Dendritic cell treated with granulocyte-macrophage colony-stimulating factor and Interleukin-4, amounts not matched to agents 40 ng/mL and 50 ng/mL, for 4 days (primary cell): ENCODE data around the gene VWCE.
"Not testable (repeated sequence)": the region's sequence is repeated elsewhere in the genome, so short reads cannot be mapped to it uniquely, and the experiment has no call there.

Experiments
- H3K27ac Mint-ChIP-seq: one replicate; pipeline ENCODE4 v1.8.0; 2022; ENCODE audit warnings: mild to moderate bottlenecking, mixed read lengths
- H3K27me3 Mint-ChIP-seq: one replicate; pipeline ENCODE4 v1.8.0; 2022; ENCODE audit warnings: mild to moderate bottlenecking, mixed read lengths
- H3K36me3 Mint-ChIP-seq: one replicate; pipeline ENCODE4 v1.8.0; 2022; ENCODE audit warnings: low read depth, mixed read lengths
- H3K4me1 Mint-ChIP-seq: one replicate; pipeline ENCODE4 v1.8.0; 2022; ENCODE audit warnings: low read depth, mixed read lengths
- H3K4me3 Mint-ChIP-seq: one replicate; pipeline ENCODE4 v1.8.0; 2022; ENCODE audit warnings: mild to moderate bottlenecking, moderate library complexity, mixed read lengths
- H3K9me3 Mint-ChIP-seq: one replicate; pipeline ENCODE4 v1.8.0; 2022; ENCODE audit warnings: mixed read lengths
- intact Hi-C: fragments of 100-400 bp; cut with micrococcal nuclease; formaldehyde crosslinking; loops from one replicate; pipeline ENCODE4 v1.15.0; 2022

The VWCE gene

DNA sequence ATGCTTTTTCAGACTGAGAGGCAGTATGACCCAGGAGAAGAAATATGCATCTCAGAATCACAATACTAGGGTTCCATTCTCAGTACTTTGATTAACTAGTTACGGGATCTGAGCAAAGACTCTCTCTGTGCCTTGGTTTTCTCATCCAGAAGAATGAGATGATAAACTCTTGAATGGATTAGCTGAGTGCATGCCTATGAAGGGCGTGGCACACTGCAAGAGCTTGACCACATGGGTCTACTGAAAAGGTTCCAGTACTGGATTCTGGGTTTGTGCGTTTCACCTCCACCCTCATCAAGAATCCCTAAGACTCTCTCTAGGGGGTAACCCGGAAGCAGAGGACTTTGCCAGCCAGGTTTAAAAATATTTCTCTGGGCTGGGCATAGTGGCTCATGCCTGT is 28.5 kb downstream of the VWCE start:
- Mint-ChIP-seq H3K4me3 (no peak overlapping the region), H3K9me3 (no peaks in the 10 kb centered on the region), H3K4me1 (no peaks in the 10 kb centered on the region), H3K27ac (no peak overlapping the region), H3K27me3 (peaks cover 1% of the 10 kb centered on the region), H3K36me3 (no peaks in the 10 kb centered on the region)
- intact Hi-C loops: no loop called here

DNA sequence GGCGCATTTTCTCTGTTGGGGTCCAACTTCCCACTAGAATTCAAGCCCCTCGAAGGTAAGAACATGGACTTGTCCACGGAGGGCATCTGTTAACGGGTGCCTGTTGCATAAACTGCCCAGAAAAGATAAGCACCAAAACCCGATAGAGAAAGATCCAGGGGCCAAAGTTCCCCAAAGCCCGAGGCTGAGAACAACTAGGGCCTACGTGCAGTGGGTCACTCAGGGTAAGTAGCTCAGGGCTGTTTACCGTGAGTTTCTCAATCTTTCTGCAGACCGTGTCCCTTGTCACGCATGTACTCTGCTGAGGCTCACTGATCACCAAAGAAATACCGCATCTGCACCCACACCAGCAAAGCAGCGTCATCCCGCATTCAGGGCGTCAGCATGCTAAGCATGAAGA is 29.8 kb downstream of the VWCE start:
- Mint-ChIP-seq H3K9me3 (no peaks in the 10 kb centered on the region), H3K27me3 (peaks cover 1% of the 10 kb centered on the region), H3K4me3 (no peak overlapping the region), H3K27ac (no peak overlapping the region), H3K36me3 (no peaks in the 10 kb centered on the region), H3K4me1 (no peaks in the 10 kb centered on the region)
- intact Hi-C loops: no loop called here

DNA sequence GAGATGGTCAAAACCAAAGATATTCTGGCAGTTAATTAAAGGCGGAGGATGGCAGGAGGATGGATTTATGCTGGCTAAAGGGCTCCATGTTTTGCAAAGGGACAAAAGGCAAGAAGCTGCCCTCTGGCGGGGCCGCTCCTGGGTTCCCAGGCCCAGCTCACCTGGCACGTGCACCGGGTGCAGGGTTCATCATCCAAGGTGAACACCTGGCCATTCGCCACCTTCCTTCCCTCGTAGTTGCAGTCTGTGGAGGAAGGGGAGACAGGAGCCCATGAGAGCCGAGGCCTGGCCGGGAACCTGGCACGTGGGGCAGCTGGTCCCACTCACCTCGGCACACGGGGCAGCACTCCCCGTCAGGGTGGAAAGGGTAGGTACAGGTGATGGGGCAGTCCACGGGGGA is 30.3 kb downstream of the VWCE start:
- peaks cover 1% of the 10 kb centered on the region for H3K27me3 Mint-ChIP-seq
- no peak overlapping the region for H3K4me3 Mint-ChIP-seq
- H3K4me1 Mint-ChIP-seq: no peaks in the 10 kb centered on the region
- H3K27ac Mint-ChIP-seq: no peak overlapping the region
- intact Hi-C loops: no loop called here
- H3K9me3 Mint-ChIP-seq: no peaks in the 10 kb centered on the region
- H3K36me3 Mint-ChIP-seq: no peaks in the 10 kb centered on the region

DNA sequence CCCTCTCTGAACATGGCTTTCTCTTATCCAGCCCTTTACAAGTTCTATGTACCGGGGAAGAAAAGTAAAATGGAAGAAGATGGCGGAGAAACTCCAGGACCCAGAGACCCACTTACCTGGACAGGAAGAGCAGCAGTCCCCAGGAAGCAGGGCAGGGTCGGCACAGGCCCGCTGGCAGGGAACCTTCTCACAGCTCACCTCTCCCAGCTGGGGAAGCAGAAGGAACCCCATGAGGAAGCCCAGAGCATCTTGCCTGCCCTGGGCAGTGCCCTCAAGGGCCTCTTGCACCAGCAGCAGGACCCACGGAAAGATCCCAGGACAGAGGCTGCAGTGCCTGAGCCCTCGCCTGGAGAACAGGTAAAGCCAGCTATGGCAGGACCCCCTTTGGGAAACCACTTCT is 30.7 kb downstream of the VWCE start:
- Mint-ChIP-seq H3K9me3 (no peaks in the 10 kb centered on the region), H3K27ac (no peak overlapping the region), H3K4me1 (no peaks in the 10 kb centered on the region), H3K4me3 (no peak overlapping the region), H3K36me3 (no peaks in the 10 kb centered on the region), H3K27me3 (peaks cover 1% of the 10 kb centered on the region)
- intact Hi-C loops: no loop called here

DNA sequence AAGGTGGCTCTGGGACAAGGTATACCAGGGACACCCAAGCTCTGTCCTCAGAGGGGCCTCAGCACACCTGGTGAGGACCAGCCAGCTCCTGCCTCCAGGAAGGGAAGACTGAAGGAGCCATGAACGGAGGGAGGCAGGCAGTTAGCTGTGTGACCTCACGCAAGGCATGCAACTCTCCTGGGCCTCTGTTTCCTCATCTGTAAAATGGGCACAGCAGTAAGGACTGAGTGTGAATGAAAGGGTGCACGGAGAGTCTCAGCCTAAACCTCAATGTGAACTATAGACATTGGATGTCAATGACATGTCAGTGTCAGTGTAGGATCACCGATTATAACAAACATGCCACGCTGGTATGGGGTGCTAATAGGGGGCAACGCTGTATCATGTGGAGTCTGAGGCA is 35.8 kb downstream of the VWCE start:
- no peaks in the 10 kb centered on the region for H3K9me3 Mint-ChIP-seq
- intact Hi-C loops: loop anchor here (10.0 kb wide), 3 partner anchors 45 to 125 kb away; partner anchors contain the start of genes DDB1 and TKFC
- H3K27ac Mint-ChIP-seq: no peak overlapping the region
- H3K4me1 Mint-ChIP-seq: peaks cover 13% of the 10 kb centered on the region
- H3K4me3 Mint-ChIP-seq: no peak overlapping the region
- no peaks in the 10 kb centered on the region for H3K36me3 Mint-ChIP-seq
- peaks cover 1% of the 10 kb centered on the region for H3K27me3 Mint-ChIP-seq

DNA sequence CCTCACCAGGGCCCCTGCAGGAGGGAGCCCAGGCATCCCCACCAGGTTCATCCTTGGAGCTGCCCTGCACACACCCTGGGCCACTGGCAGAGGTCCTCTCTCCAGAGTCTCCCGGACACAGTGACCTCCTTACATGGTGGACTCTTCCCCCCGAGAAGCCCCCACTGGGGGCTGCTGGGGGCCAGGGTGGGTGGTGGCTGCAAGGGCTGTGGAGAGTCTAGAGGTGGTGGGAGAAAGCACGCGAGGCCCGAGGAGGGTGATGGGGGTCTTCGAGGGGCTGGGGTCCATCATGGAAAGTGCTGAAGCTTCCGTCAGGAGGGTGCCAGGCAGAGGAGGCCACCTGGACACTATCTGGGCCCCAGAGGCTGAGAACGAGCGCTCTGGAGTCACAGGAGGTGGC is 36.6 kb downstream of the VWCE start:
- Mint-ChIP-seq H3K36me3 (no peaks in the 10 kb centered on the region), H3K9me3 (no peaks in the 10 kb centered on the region), H3K4me1 (peaks cover 13% of the 10 kb centered on the region), H3K27ac (no peak overlapping the region), H3K27me3 (peaks cover 4% of the 10 kb centered on the region), H3K4me3 (no peak overlapping the region)
- intact Hi-C loops: loop anchor here (10.0 kb wide), 3 partner anchors 46 to 126 kb away; partner anchors contain the start of genes DDB1 and TKFC

DNA sequence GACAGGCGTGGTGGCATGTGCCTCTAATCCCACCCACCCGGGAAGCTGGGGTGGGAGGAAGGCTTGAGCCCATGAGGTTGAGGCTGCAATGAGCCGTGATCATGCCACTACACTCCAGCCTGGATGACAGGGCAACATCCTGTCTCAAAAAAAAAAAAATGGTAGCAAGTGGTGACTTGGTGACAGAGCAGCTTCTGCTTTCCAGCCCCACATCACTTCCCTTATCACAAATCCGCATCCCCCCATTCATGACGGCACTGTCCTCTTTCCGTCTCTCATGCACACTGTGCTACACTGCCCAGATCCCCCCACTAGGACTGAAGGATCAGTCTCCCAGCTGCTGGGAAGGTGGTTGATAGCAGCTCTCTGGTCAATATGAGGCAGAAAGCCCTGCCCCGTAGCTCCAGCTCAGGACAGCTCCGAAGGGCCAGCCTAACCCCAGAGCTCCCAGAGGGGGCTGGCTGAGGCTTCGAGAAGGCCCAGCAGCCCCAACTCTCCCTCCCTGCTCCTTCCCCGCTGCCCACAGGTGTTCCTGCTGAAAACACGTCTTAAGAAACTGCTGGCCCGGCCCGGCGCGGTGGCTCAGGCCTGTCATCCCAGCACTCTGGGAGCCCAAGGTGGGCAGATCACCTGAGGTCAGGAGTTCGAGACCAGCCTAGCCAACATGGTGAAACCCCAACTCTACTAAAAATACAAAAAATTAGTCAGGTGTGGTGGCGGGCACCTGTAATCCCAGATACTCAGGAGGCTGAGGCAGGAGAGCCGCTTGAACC is 38.2 kb downstream of the VWCE start:
- H3K9me3 Mint-ChIP-seq: no peaks in the 10 kb centered on the region
- peaks cover 4% of the 10 kb centered on the region for H3K27me3 Mint-ChIP-seq
- intact Hi-C loops: loop anchor here (10.0 kb wide), 3 partner anchors 48 to 128 kb away; partner anchors contain the start of genes DDB1 and TKFC
- H3K4me1 Mint-ChIP-seq: peaks cover 27% of the 10 kb centered on the region
- H3K36me3 Mint-ChIP-seq: no peaks in the 10 kb centered on the region
- no peak overlapping the region for H3K4me3 Mint-ChIP-seq
- peak overlapping the region; percentile 70 for H3K27ac Mint-ChIP-seq

DNA sequence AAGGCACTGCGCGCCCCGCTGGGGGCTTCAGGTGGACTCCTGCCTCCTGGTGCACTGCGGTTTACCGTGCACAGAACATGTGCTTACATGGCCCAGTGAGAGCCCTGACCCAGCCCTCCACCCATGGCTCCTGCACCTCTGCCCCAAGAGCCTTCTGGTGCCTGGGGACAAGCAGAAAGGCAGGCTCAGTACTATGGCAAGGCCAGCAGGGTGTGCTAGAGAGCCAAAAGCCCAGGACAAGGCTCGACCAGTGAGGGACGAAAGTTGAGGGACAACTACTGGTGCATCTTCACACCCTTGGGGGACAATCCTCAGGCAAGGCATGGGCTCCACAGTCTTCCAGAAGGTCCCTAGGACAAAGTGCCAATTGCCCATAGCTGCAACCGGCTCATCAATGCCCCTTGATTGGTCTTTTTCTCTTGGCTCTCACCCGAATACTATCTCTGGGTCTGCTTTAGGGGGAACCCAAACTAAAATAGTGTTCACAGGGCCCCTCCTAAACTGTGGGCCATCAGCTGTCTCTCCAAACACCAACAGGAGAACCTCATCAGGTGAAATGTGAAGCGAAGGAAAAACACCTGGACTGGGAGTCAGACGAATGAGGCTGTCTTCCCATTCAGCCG is 40.6 kb downstream of the VWCE start:
- Mint-ChIP-seq H3K27ac (no peak overlapping the region), H3K4me3 (no peak overlapping the region), H3K27me3 (peaks cover 7% of the 10 kb centered on the region), H3K4me1 (peaks cover 33% of the 10 kb centered on the region), H3K9me3 (no peaks in the 10 kb centered on the region), H3K36me3 (no peaks in the 10 kb centered on the region)
- intact Hi-C loops: loop anchor here (10.0 kb wide), 3 partner anchors 50 to 130 kb away; partner anchors contain the start of genes DDB1 and TKFC

DNA sequence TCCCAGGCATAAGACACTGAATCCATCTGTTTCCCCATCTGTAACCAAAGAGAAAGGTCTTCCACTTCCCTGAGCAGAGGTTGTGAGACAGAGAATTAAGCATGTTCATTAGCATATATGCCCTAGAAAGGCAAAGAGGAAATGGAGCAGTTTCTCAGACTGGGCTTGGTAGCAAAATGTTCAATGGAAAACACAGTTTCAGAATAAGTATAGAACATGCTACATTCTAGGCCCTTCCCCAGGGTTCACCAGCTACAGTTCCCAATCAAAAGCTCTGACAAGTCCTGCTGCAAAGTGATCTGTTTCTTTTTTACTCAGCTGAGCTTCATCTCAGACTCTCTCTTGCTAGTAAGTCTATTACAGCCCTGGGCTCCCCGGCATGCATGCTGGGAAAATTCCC is 42.8 kb downstream of the VWCE start:
- intact Hi-C loops: loop anchor here (10.0 kb wide), 3 partner anchors 52 to 132 kb away; partner anchors contain the start of genes DDB1 and TKFC
- H3K36me3 Mint-ChIP-seq: not testable (repeated sequence)

DNA sequence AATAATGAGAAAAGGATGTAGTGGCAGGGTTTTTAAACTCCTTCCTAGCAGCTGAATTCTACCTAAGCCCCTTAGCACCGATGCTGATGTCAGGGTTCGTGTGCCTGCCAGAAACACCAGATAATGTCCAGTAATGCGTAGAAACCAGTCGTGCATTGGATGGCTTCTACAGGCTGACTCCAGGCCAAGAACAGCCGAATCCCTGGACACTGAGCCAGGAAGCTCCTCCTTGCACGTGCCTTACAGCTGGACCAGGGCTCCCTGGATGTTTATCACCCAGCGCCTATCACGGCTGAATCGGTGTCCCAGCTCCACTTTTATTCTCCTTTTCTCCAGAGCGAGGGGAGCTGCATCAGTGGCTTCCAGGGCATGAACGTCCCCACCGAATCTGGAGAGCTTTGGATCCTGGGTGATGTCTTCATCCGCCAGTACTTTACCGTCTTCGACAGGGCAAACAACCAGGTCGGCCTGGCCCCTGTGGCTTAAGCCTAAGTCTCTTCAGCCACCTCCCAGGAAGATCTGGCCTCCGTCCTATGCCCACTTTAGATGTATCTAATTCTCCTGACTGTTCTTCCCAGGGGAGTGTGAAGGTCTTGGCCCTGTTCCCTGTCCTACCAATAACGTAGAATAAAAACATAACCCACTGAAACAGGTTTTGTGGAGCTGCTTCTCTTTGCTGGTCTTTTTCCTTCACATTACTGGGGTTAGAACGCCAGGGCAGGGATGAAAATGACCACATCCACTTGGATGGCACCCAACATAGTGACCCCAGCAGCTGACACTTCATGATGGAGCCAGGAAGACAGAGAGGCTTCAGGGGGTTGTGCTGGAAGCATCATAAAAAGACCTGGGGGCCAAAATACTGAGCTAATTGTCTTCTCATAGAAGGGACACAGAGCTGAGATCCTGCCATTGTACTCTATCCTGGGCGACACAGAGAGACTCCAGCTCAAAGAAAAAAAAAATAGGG is 44.0 kb downstream of the VWCE start:
- not testable (repeated sequence) for H3K9me3 Mint-ChIP-seq, H3K4me3 Mint-ChIP-seq, H3K36me3 Mint-ChIP-seq
- Mint-ChIP-seq H3K4me1 (peaks cover 27% of the 10 kb centered on the region), H3K27ac (peak overlapping the region; percentile 66), H3K27me3 (peaks cover 15% of the 10 kb centered on the region)
- intact Hi-C loops: loop anchor here (10.0 kb wide), 3 partner anchors 54 to 134 kb away; partner anchors contain the start of genes DDB1 and TKFC

More for the DNA sequence above, 42.8 kb downstream of the VWCE start:
- H3K27ac Mint-ChIP-seq: peak overlapping the region; percentile 66
- not testable (repeated sequence) for H3K9me3 Mint-ChIP-seq, H3K4me3 Mint-ChIP-seq
- peaks cover 39% of the 10 kb centered on the region for H3K4me1 Mint-ChIP-seq
- H3K27me3 Mint-ChIP-seq: peaks cover 13% of the 10 kb centered on the region

DNA sequence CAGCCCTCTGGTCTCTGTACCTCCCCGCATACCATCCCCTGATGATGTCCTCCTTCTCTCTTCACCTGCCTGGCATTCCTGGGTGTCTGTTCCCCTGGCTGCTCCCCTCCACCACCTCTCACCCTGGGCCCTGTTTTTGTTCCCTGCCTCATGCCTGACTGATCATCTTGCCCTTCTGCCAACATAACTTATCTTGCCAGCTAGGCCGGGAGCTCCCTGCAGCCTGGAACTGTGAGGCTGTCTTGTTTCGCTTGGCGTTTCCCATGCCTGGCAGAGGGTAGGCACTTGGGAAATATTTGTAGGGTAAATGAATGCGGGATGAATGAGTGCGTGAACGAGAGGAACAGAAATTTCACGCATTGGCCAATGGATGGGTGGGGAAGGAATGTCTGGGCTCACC is 45.9 kb downstream of the VWCE start:
- Mint-ChIP-seq H3K27me3 (peaks cover 13% of the 10 kb centered on the region), H3K4me1 (peaks cover 26% of the 10 kb centered on the region)
- H3K9me3 Mint-ChIP-seq, intact Hi-C loops, H3K36me3 Mint-ChIP-seq, H3K4me3 Mint-ChIP-seq, H3K27ac Mint-ChIP-seq: not testable (repeated sequence)

DNA sequence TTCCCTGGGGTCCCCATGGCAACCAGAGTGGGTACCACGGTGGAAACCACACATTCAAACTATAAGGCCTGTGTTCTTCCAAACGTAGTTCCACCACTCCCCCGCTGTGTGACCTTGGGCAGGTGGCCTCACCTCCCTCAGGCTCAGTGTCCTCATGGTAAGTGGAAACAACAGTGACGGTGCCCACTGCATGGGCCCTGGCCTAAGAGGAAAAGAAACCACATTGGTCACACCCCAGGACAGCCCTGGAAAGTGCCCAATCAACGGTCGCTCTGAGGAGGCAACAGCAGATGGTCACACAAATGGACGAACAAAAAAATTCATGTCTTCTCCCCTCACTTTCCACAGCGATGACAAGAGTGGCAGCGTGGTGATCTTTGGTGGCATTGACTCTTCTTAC is 47.0 kb downstream of the VWCE start:
- intact Hi-C loops, H3K27ac Mint-ChIP-seq, H3K9me3 Mint-ChIP-seq, H3K36me3 Mint-ChIP-seq, H3K4me3 Mint-ChIP-seq: not testable (repeated sequence)
- Mint-ChIP-seq H3K27me3 (peaks cover 12% of the 10 kb centered on the region), H3K4me1 (peaks cover 24% of the 10 kb centered on the region)

DNA sequence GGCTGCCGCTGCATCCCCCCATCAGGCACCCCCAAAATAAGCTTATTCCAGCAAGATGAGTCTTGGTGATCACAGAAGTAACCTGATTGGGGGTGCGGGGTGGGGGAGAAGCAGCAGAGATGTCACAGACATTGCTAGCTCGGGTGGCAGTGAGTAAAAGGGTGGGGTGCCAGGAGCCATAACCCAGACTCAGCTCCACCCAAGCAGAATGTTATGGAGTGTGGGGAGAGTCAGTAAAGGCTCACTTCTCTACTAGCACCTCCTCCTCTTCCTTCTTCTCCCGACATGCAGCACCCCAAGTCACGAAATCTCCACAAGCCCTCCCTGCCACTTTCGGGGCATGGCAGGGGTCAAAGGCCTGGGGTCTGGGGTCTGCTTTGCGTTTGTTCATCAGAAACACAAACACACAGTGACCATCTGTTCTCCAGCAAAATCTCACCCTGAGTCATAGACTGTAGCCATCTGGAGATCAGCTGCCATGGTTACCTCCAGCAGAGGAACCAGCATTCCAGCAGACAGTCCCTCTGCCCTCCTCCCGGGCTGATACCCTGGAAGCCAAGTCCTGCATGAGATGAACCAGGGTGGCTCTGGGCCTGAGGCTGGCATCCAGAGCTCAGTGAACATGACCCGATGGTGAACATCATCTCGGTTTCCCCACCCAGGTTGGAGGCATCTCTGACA is 49.7 kb downstream of the VWCE start:
- H3K36me3 Mint-ChIP-seq, H3K27ac Mint-ChIP-seq, intact Hi-C loops, H3K4me3 Mint-ChIP-seq, H3K4me1 Mint-ChIP-seq, H3K9me3 Mint-ChIP-seq: not testable (repeated sequence)
- peaks cover 12% of the 10 kb centered on the region for H3K27me3 Mint-ChIP-seq
